HepG2 (cell line): ENCODE data around the gene C15orf62. TPM values are rescaled to one million over a fixed set of nuclear protein-coding genes. Genes with fewer than 3 reads are reported as not detected.
A peak's percentile ranks its signal among the peaks of the same experiment; 100 is the strongest.

Source experiments
- ATAC-seq: fragments of 200-7000 bp; cut with Tn5 transposase; 3 replicates; pipeline ENCODE4 v1.9.1; 2020; ENCODE audit warnings: mild to moderate bottlenecking, moderate library complexity
- BruUV-seq: library from RNA; stranded (reverse); fragments of 400-500 nt; replicated peaks from 2 replicates; lab custom pipeline; 2021; lab: Mats Ljungman, UMichigan
- CTCF ChIA-PET: fragments of 300-600 bp; formaldehyde crosslinking; extraction: SDS; loops from one replicate; lab custom pipeline; 2021; ENCODE audit warnings: low total read pairs, inconsistent platforms, low intra/inter-chr PET ratio; lab: Yijun Ruan, JAX
- POLR2A ChIA-PET: fragments of 350-600 bp; sonication (Branson Sonifier 250); formaldehyde crosslinking; loops from one replicate; lab custom pipeline; 2020; ENCODE audit warnings: antibody characterized with exemption, inconsistent platforms; lab: Yijun Ruan, JAX
- DNase-seq: peaks from one replicate; pipeline ENCODE4 v3.0.0-alpha.2; 2015; ENCODE audit warnings: low spot score
- FAIRE-seq: peaks from 3 replicates; lab custom pipeline; 2011; peaks lifted over from hg19 to GRCh38; lab: Jason Lieb, UNC
- H2AFZ ChIP-seq: one replicate; pipeline ENCODE4 v1.6.1; 2011; ENCODE audit warnings: low read length, inconsistent platforms
- H3K27ac ChIP-seq: fragments of 300-600 bp; 3 replicates; pipeline ENCODE4 v1.8.0; 2011; ENCODE audit warnings: mixed run types, mild to moderate bottlenecking, mixed read lengths, low read length, inconsistent platforms; ENCODE audit not compliant: insufficient read depth; ENCODE audit errors: extremely low read length
- H3K27me3 ChIP-seq, 2 experiments: fragments of 200-600 bp in 1 of 2; 2 replicates in 1 of 2; 3 replicates in 1 of 2; pipeline versions ENCODE4 v1.6.0 to v1.8.0; 2011; ENCODE audit warnings: low read length in 2 of 2, mild to moderate bottlenecking in 2 of 2, moderate library complexity in 2 of 2, inconsistent platforms in 1 of 2; ENCODE audit not compliant: insufficient read depth in 2 of 2, control insufficient read depth in 1 of 2
- H3K36me3 ChIP-seq, 2 experiments: fragments of 200-600 bp in 1 of 2; replicated peaks in 1 of 2; 2 replicates in 1 of 2; 3 replicates in 1 of 2; pipeline versions ENCODE4 v1.5.1 to v1.8.0; 2011; ENCODE audit warnings: low read length in 2 of 2, inconsistent platforms in 1 of 2; ENCODE audit not compliant: insufficient read depth in 2 of 2, control insufficient read depth in 1 of 2
- H3K4me1 ChIP-seq: 2 replicates; pipeline ENCODE4 v1.5.1; 2012; ENCODE audit warnings: low read length, inconsistent platforms; ENCODE audit not compliant: insufficient read depth
- H3K4me2 ChIP-seq: 2 replicates; pipeline ENCODE4 v1.6.0; 2011; ENCODE audit warnings: low read depth, low read length, inconsistent platforms
- H3K4me3 ChIP-seq, 3 experiments: fragments of 200-600 bp in 1 of 3; sonication (generic), shearing (Covaris generic) in 1 of 3; replicated peaks in 1 of 3; 2 replicates each; pipeline ENCODE4 v1.5.1; 2011 to 2016; ENCODE audit warnings: low read length in 3 of 3, inconsistent platforms in 2 of 3, low read depth in 2 of 3, mild to moderate bottlenecking in 2 of 3, control low read depth in 1 of 3, mixed read lengths in 1 of 3; ENCODE audit not compliant: insufficient read depth in 1 of 3
- H3K79me2 ChIP-seq: one replicate; pipeline ENCODE4 v1.6.1; 2011; ENCODE audit warnings: low read length, inconsistent platforms; ENCODE audit not compliant: insufficient read depth
- H3K9ac ChIP-seq: 2 replicates; pipeline ENCODE4 v1.6.0; 2011; ENCODE audit warnings: mild to moderate bottlenecking, low read depth, low read length, inconsistent platforms; ENCODE audit not compliant: insufficient read depth
- H3K9me3 ChIP-seq: 2 replicates; pipeline ENCODE4 v1.5.1; 2012; ENCODE audit warnings: mild to moderate bottlenecking, low read length
- H4K20me1 ChIP-seq: 2 replicates; pipeline ENCODE4 v1.6.0; 2011; ENCODE audit warnings: inconsistent platforms, mild to moderate bottlenecking, low read length, moderate library complexity; ENCODE audit not compliant: insufficient read depth
- PHB2 ChIP-seq: fragments of 450-650 bp; IDR thresholded peaks from 2 replicates; pipeline ENCODE4 v1.6.1; 2018; ENCODE audit not compliant: partially characterized antibody
- ZNF138 ChIP-seq: sonication (generic); formaldehyde crosslinking; IDR thresholded peaks from 2 replicates; pipeline ENCODE4 v1.5.0; 2020; ENCODE audit warnings: mild to moderate bottlenecking, low read depth, missing genetic modification reagents
- ZNF570 ChIP-seq: sonication (generic); formaldehyde crosslinking; IDR thresholded peaks from 2 replicates; pipeline ENCODE4 v1.4.0; 2020; ENCODE audit warnings: mild to moderate bottlenecking, missing genetic modification reagents, borderline replicate concordance
- ZNF629 ChIP-seq: sonication (generic); formaldehyde crosslinking; conservative IDR thresholded peaks from 2 replicates; pipeline ENCODE4 v1.5.0; 2020; ENCODE audit warnings: missing genetic modification reagents
- WGBS: methylation state at CpG from one replicate; pipeline ENCODE4 v1.1.6; 2017; ENCODE audit warnings: low lambda C conversion rate; 5-methylcytosine and 5-hydroxymethylcytosine counted together
- in situ Hi-C: cut with HindIII; loops from 2 replicates; pipeline ENCODE4 v1.10.0; 2017; ENCODE audit warnings: low pct_unique_long_range_greater_than_20kb; ENCODE audit not compliant: extremely low pct_ligation_motif_present
- intact Hi-C: fragments of 100-400 bp; cut with micrococcal nuclease; formaldehyde crosslinking; loops from one replicate; pipeline ENCODE4 v1.10.0; 2022; ENCODE audit not compliant: unreplicated experiment
- polyA plus RNA-seq, 8 experiments: library from polyadenylated mRNA; depleted of rRNA in 3 of 8; stranded (reverse) in 7 of 8; unstranded in 1 of 8; fragments of >200 nt; fragmentation: Illumina TruSeq in 4 of 8; extraction: Trizol in 4 of 8; gene quantifications; 2 replicates each; pipeline versions ENCODE4 v1.2.1 to v1.2.3, GENCODE V29; 2011 to 2016; ENCODE audit warnings: low read depth in 4 of 8, missing spikeins in 1 of 8, mixed read lengths in 1 of 8; ENCODE audit not compliant: insufficient read depth in 1 of 8
- total RNA-seq, 5 experiments: library from RNA; depleted of rRNA; stranded (reverse); fragments of >200 nt; fragmentation: Illumina TruSeq; extraction: Trizol; gene quantifications; 2 replicates each; pipeline ENCODE4 v1.2.3, GENCODE V29; 2016; ENCODE audit warnings: low read depth in 1 of 5
- TF ChIP-seq, protein P1 (sequence below): sonication (generic); formaldehyde crosslinking; IDR thresholded peaks from 2 replicates; pipeline ENCODE4 v1.5.0; 2020; ENCODE audit warnings: mild to moderate bottlenecking, missing genetic modification reagents, moderate library complexity
- TF ChIP-seq, protein P2 (sequence below): sonication (generic); formaldehyde crosslinking; IDR thresholded peaks from 2 replicates; pipeline ENCODE4 v1.8.0; 2022; ENCODE audit warnings: mild to moderate bottlenecking, missing genetic modification reagents

C15orf62 gene
- total and polyA plus RNA-seq, 2 of the 13 experiments (the other 11 are each of a cell fraction or from before 2014, with no cell fraction given) = 0.51 to 1.1 TPM

DNA sequence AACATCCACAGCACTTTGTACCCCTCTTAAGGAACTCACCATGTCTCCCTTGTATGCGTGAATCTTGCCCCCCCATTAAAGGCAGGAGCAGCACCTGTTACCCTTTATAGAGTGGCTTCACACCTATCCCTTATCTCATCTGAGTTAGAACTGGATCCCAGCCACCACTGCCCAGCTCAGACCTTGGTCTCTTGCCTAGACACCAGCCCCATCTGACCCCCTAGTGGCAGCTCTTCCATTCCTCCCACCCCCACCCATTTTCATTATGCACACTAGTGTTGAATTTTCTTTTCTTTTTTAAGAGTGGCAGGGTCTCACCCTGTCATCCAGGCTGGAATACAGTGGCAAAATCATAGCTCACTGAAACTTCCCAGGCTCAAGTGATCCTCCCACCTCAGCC, 33.9 kb downstream of the C15orf62 start:
- no peak overlapping the region for H3K4me3 ChIP-seq
- POLR2A ChIA-PET = interaction anchor here (1.2 kb wide), 1 partner anchor 55 kb away, joined by 4 read pairs; no protein-coding TSS in a partner anchor
- intact Hi-C loops = no loop called here
- 95% methylated on average over 1 of the region's 1 CpG for WGBS
- in situ Hi-C loops = no loop called here
- ATAC-seq = no peak
- FAIRE-seq = no peak
- H3K9me3 ChIP-seq = no peaks in the 10 kb centered on the region
- H3K27ac ChIP-seq = no peak overlapping the region
- peaks cover 23% of the 10 kb centered on the region for H3K79me2 ChIP-seq
- no TSS peak for BruUV-seq
- peaks cover 32% of the 10 kb centered on the region for H3K4me1 ChIP-seq
- no peak overlapping the region for H3K4me2 ChIP-seq
- no peak overlapping the region for H3K9ac ChIP-seq
- CTCF ChIA-PET = no interaction called here
- H4K20me1 ChIP-seq = no peaks in the 10 kb centered on the region
- no peak for DNase-seq
- H3K36me3 ChIP-seq = no peaks in the 10 kb centered on the region
- no peaks in the 10 kb centered on the region; a peak in 1 of 5 replicates for H3K27me3 ChIP-seq
- TF ChIP-seq ZNF570 (no peak), ZNF138 (no peak), PHB2 (no peak), ZNF629 (peak; percentile 23; the same call in 1 of the 2 replicates)
- TF ChIP-seq, protein P1, sequence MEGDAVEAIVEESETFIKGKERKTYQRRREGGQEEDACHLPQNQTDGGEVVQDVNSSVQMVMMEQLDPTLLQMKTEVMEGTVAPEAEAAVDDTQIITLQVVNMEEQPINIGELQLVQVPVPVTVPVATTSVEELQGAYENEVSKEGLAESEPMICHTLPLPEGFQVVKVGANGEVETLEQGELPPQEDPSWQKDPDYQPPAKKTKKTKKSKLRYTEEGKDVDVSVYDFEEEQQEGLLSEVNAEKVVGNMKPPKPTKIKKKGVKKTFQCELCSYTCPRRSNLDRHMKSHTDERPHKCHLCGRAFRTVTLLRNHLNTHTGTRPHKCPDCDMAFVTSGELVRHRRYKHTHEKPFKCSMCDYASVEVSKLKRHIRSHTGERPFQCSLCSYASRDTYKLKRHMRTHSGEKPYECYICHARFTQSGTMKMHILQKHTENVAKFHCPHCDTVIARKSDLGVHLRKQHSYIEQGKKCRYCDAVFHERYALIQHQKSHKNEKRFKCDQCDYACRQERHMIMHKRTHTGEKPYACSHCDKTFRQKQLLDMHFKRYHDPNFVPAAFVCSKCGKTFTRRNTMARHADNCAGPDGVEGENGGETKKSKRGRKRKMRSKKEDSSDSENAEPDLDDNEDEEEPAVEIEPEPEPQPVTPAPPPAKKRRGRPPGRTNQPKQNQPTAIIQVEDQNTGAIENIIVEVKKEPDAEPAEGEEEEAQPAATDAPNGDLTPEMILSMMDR (CRISPR knock-in tag) = 0 out of 2 replicates have a peak, but pooled peaks have one; percentile 15
- TF ChIP-seq, protein P2, sequence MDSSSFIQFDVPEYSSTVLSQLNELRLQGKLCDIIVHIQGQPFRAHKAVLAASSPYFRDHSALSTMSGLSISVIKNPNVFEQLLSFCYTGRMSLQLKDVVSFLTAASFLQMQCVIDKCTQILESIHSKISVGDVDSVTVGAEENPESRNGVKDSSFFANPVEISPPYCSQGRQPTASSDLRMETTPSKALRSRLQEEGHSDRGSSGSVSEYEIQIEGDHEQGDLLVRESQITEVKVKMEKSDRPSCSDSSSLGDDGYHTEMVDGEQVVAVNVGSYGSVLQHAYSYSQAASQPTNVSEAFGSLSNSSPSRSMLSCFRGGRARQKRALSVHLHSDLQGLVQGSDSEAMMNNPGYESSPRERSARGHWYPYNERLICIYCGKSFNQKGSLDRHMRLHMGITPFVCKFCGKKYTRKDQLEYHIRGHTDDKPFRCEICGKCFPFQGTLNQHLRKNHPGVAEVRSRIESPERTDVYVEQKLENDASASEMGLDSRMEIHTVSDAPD = no peak
- no peak overlapping the region for H2AFZ ChIP-seq
